ENCODE measurements around the gene HS3ST3B1.

GRCh38 chr17:14304773-14305517 is 4.1 kb downstream of the HS3ST3B1 start:
- TF ChIP-seq EP300 (IDR thresholded peaks at IDR 0.05; ENCODE audit: low read depth), result no peak
- no peak for TF ChIP-seq CTCF (IDR thresholded peaks at IDR 0.05)

All from transverse colon (tissue), 3 donors.